GM18505 (cell line): ENCODE measurements around the gene KIF25.

Experiments
- ATAC-seq: cut with Tn5 transposase; IDR thresholded peaks from one replicate; pipeline ENCODE4 v1.9.1; 2021; ENCODE audit not compliant: unreplicated experiment
- POLR2A ChIP-seq: IDR thresholded peaks from 4 replicates; pipeline ENCODE4 v1.6.1; 2011; ENCODE audit warnings: borderline replicate concordance; ENCODE audit not compliant: insufficient read depth, insufficient read length; ENCODE audit errors: extremely low read depth

The KIF25 gene

DNA sequence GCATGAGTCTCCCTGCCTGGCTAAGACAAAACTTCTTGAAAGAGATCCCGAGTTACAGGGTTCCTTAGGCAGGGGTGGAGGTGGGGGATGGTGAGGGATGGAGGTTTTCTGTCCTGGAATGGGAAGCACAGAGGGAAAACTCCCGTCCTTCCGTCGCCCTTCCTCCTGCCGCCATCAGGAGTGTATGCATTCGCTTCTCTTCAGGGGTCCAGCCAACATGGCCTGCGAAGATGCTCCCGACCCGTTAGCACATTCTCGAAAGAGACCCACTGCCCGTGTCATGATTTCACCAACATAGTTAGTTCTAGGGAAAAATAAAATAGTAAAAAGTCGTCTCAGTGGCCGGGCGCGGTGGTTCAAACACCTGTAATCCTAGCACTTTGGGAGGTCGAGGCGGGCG lies 37.1 kb downstream of the KIF25 start:
- no peak for TF ChIP-seq POLR2A
- ATAC-seq = no peak

DNA sequence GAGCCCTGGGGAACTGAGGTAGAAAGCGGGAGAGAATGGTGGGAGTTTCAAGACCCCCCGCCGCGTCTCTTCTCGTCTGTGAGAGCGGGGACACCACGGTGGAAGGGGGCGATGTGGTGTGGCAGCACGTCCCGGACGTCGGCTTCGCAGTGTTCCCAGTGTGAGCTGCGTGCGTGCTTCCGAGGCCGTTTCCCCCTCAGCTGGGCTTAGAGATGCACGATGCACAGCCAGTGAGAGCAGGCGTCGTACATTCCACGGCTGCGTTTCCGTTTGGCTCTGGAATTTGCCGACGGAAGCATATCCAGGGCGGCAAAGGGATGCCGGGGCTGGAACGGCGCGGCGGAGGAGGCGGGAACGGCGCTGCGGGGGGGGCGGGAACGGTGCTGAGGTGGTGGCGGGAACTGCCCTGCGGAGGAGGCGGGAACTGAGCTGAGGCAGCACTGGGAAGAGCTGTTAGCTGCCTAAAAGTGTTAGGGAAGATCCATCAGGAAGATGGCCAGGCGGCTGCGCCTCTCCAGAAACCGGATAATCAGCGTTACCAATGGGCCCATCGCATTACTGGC lies 37.7 kb downstream of the KIF25 start:
- no peak for TF ChIP-seq POLR2A
- no peak for ATAC-seq

DNA sequence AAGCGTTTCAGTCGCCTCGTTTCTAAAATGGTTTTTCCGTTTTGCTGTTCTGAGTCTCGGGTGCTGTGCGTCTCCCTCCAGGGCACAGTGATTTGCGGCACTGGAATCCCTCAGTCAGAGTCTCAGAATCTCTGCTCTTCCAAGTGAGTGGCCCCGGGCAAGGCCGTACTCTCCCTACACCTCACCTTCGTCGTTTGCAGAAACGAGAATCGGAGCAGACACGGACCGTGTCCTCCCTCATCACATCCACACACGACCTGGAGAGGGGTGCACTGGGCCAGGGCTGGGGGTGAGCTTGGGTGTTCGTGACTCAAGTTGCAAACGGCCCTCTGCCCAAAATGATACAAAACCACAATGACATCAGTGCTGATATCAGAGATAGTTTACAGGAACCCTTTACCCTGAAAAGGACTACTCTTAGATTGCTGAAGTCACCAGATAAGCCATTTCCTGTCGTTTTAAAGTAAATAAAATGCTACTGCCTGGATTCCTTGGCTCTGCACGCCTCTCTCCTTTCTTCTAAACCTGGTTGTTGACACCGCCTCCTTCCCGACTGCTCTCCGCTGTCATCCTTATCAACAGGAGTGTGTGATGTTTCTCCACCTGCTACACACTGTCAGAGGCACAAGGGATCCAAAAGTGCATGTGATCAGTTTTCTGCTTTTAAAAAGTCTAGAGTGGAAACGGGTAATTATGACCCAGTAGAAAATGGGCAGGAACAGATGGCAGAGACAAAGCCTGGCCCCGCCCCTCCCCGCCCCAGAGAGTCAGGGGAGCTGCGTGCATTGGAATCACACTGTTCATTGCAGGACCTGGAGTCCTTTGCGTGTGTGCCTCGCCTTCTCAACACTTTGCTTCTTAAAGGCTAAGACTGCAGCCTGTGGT lies 38.4 kb downstream of the KIF25 start:
- no peak for TF ChIP-seq POLR2A
- ATAC-seq = no peak

DNA sequence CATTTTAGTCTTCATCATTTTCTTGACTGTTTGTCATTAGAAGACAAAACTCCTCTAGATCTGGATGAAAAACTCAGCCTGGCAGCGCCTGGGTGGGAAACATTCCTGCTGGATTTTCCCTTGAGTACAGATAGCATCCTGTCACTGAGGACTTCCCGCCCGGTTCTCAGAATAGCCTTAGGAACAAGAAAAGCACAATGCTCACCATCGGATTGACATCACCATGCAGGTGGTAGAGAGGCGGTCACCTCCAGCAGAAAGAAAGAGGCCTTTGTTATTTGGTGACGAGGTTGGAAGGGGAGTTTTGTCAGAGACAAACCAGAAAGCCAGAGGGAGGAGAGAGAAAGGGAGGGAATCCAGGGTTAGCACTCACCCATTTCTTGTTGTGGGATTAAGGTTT lies 39.8 kb downstream of the KIF25 start:
- no peak for ATAC-seq
- no peak for TF ChIP-seq POLR2A

DNA sequence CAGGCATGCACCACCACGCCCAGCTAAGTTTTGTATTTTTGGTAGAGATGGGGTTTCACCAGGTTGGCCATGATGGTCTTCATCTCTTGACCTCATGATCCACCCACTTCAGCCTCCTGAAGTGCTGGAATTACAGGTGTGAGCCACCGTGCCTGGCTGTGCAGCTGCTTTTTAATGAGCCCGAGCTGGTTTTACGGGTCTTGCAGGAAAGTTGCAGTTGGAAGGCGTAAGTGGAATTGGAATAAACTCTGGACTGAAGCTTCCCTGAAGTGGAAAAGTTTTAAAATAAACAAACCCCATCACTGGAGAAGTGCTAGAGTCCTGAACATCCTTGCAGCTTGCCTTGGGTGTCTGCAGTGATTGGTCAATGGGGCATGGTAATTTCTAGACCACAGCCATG lies 40.4 kb downstream of the KIF25 start:
- TF ChIP-seq POLR2A = no peak
- ATAC-seq = no peak

DNA sequence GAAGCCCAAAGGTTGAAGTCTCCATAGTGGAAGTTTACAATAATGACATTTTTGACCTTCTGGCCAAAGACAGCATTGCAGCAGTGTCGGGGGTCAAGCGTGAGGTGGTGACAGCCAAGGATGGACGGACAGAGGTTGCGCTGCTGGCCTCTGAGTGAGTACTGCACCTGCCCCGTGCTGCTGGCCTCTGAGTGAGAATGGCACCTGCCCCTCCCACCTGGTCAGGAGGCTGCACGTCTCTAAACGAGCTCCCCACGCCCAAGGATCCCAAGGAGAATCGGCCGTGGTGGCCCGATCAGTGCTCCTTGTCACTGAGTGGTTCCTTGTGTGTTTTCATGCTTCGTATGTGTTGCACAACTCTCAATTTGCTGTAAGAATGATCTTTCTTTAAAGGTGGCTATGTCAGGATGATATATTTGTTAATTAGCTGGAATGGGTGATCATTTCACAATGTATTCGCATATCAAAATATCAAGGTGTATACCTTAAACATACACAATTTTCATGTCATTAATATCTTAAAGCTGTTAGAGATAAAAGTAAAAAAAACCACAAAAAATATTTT lies 41.2 kb downstream of the KIF25 start:
- ATAC-seq = no peak
- no peak for TF ChIP-seq POLR2A

DNA sequence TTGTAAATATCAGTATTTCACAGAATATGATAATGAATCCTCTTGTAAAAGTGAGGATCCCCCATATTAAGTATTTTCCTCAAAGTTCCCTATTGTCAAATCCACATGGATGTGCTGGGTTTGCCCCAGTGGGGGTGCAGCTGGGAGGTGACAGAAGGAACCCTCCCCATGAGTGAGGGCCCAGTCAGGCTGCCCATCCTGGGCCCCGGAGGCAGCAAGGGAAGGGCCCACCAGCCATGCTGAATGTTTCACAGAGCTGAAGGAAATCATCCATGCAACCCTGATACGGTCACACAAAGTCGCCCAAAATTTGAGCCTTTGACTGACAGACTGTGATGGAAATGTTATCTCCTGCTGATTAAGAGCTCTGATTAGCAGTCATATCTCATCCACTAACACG lies 41.8 kb downstream of the KIF25 start:
- TF ChIP-seq POLR2A = no peak
- no peak for ATAC-seq

DNA sequence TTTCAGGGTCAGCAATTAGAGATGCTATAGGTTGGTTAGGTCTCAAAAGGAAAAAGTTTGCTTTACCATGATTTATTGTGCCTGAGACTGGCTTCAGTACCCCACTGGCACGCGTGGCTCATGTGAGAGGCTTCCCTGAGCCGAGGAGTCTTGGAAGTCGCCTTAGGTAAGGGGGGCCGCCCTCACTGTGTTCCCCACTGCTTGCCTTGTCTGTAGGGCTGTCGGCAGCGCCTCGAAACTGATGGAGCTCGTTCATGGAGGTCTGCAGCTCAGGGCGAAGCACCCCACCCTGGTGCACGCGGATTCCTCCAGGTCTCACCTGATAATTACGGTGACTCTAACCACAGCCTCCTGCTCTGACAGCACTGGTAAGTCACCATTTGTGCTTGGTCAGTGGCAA lies 42.4 kb downstream of the KIF25 start:
- no peak for TF ChIP-seq POLR2A
- ATAC-seq = no peak

DNA sequence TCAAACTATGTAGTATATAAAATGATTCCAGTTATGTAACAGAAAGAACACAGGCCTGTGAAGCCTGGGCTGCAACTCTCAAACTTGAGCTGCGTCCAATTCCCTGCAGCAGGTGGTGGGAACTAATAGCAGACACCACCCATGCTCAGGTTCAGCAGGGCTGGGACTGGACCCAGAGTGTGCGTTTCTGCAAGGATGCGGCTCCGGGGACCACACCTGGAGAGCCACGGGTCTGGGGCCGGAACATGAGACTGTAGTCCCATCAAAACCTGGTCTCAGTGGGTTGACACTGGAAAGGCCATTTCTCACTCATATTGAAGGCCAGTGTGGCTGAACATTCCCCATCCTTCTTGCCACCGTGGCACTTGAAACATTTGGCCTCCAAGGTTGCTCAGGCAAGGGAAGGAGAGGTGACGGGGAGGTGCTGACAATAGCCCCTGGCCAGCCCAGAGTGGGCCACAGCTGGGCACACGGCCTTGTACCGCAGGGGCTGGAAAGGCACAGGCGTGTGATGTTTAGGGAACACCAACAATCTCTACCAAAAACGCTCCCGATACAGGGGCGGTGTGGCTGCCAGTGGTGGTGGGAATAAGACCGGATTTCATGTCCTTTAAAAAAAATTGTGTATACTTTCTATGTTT lies 43.5 kb downstream of the KIF25 start:
- no peak for TF ChIP-seq POLR2A
- no peak for ATAC-seq

DNA sequence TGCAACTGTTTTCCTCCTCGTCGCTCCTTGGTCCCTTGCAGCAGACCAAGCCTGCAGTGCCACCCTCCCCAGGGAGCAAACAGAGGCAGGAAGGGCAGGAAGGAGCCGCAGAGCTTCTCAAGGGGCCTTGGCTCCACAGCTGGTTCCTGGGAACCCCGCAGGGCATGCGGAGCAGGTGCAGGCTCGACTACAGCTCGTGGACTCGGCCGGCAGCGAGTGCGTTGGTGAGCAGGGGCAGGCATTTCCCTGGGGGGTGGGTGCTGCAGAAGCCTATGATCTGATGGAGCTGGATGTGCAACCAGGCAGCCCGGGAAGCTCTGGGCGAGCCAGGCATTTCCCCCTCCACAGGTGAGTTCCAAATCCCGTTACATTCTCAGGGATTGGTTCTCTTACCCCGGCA lies 44.5 kb downstream of the KIF25 start:
- no peak for ATAC-seq
- no peak for TF ChIP-seq POLR2A

DNA sequence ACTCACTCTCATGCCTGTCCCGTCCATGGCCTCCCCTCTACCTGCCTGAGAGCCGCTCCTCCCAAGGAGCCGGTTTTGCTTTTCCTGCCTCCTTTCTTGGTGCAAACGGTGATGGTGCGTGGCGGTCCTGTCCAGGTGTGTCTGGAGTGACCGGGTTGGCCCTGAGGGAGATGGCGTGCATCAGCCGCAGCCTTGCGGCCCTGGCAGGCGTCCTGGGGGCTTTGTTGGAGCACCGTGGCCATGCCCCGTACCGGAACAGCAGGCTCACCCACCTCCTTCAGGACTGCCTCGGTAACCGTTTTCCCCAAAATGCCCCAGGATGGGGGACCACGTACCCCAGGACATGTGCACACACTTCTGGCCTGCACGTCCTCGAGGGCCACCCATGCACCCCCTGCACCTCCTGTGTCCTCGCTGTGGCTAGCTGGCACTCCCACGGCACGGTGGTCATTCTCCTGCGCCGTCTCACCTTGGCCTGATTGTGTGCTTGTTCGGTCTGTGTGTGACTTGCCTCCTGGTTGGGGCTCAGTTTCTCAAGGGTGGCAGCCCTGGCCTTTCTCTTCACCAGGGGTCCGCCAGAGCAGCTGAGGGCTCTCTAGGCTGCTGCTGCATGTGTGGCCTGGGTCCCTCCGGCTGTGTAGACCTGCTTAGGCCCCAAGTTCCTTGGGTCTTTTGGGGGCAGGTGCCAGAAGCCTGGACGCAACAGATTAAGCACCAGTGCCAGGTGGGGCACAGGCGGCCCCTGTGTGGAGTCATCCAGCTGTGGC lies 45.1 kb downstream of the KIF25 start:
- no peak for ATAC-seq
- TF ChIP-seq POLR2A = no peak

DNA sequence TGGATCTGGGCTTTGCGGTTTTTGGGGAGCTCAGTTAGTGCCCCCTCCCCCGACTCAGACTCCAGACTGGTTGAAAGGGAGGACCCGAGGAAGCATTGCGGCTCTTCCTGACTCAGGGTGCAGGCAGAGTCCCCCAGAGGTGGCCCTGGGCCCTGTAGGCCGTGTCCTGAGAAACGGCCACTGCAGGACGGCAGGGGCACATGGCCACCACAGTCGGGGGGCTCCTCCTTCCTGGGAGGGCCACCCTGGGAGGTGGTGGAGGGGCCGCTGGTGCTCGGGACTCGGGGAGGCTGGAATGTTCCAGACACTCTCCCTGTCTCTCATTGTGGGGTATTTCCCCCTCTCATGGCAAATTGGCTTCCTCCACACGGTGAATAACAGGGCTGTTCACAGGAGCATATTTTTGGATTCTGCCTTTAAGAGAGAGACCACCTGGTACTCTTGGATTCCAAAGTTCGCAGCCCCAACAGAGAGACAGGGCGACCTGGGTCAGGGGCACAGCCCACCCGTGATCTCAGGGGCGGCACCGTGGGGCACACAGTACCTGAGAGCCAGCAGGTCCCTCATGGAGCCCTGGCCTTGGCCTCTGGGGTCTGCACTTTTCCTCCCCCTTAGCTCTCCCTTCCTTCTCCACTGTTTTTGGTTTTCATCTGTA lies 45.8 kb downstream of the KIF25 start:
- ATAC-seq = no peak
- TF ChIP-seq POLR2A = no peak

DNA sequence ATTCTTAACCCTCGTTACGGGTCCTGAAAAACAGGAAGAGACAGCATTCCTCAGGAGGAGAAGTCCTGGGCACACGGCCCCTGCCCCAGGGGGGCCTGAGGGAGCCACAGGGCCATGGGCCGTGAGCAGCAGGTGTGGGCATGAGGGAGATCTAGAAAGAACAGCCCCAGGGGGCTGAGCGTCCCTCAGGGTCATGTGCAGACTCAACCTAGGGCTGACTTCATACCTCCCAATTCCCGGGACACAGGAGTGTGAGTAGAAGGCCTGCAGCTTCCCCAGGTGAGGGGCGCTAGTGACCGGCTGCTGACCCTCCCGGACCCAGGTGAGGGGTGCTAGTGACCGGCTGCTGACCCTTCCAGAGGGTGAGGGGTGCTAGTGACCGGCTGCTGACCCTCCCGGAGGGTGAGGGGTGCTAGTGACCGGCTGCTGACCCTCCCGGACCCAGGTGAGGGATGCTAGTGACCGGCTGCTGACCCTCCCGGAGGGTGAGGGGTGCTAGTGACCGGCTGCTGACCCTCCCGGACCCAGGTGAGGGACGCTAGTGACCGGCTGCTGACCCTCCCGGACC lies 46.5 kb downstream of the KIF25 start:
- no peak for ATAC-seq

DNA sequence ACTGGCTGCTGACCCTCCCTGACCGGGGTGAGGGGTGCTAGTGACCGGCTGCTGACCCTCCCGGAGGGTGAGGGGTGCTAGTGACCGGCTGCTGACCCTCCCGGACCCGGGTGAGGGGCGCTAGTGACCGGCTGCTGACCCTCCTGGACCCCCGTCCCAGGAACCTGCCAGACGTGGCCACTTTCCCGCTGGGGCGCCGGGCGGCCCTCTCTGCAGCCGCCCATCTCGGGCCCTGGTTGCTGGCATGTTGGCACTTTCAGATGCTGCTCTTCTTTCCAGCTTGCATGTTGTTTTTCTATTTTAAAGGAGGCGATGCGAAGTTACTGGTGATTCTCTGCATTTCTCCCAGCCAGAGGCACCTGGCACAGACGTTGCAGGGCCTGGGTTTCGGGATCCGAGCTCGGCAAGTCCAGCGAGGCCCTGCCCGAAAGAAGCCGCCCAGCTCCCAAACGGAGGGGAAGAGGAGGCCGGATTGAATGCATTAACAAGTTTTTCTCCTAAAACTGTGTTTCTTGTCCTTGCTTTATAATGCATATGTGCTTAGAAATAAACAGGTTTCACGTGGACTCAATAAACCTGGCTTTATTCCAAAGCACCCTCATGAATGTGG lies 47.2 kb downstream of the KIF25 start:
- no peak for TF ChIP-seq POLR2A
- no peak for ATAC-seq

More for the DNA sequence above, 46.5 kb downstream of the KIF25 start:
- no peak for TF ChIP-seq POLR2A
